ENCODE measurements around the gene PTPA.
A peak's percentile ranks its signal among the peaks of the same experiment; 100 is the strongest.

Gene PTPA

DNA sequence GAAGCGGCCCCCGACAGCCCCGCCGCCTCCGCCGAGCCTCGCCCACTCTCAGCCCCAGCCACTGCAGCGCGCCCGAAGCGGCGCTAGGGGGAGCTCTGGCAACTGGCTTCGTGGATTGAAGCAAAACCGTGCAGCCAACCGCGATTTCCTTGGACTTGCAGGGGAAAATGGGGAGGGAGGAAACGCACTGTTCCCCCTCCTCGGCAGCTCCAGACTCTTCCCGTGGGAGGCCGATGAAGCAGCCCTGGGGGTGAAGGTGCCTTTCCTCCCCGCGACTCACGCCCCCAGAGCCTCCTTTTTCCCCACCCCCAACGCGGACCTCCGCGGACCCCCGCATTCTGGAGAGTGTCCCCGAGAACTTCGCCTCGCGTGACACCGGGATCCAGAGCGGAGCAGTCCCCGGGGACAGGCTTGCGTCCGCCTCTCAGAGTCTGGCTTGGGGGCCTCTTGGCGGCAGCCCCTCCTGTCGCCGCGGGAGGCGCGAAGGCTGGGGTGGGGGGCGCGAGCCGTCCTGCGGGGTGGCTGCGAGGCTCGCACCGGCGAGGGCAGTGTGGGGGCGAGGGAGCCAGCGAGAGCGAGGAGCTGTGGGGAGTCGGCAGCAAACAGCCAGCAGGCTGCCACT, 63.0 kb downstream of the PTPA start:
- peak; percentile 84 for DNase-seq (ENCODE audit: low read depth)
- TF ChIP-seq POLR2A (IDR thresholded peaks at IDR 0.05; ENCODE audit: extremely low read depth, insufficient read length) (no peak), MYC (IDR thresholded peaks at IDR 0.05; ENCODE audit: low read depth, low read length) (peak; percentile 45; the same call in 1 of the 2 replicates)
- TF ChIP-seq, protein P1, sequence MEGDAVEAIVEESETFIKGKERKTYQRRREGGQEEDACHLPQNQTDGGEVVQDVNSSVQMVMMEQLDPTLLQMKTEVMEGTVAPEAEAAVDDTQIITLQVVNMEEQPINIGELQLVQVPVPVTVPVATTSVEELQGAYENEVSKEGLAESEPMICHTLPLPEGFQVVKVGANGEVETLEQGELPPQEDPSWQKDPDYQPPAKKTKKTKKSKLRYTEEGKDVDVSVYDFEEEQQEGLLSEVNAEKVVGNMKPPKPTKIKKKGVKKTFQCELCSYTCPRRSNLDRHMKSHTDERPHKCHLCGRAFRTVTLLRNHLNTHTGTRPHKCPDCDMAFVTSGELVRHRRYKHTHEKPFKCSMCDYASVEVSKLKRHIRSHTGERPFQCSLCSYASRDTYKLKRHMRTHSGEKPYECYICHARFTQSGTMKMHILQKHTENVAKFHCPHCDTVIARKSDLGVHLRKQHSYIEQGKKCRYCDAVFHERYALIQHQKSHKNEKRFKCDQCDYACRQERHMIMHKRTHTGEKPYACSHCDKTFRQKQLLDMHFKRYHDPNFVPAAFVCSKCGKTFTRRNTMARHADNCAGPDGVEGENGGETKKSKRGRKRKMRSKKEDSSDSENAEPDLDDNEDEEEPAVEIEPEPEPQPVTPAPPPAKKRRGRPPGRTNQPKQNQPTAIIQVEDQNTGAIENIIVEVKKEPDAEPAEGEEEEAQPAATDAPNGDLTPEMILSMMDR (IDR thresholded peaks at IDR 0.05; ENCODE audit: low read depth, low read length): peak; percentile 93
- TF ChIP-seq, protein P2, sequence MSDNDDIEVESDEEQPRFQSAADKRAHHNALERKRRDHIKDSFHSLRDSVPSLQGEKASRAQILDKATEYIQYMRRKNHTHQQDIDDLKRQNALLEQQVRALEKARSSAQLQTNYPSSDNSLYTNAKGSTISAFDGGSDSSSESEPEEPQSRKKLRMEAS (IDR thresholded peaks at IDR 0.05; ENCODE audit: low read depth, low read length): no peak
- H3K4me3 ChIP-seq (ENCODE audit: low read depth, low read length): peak overlapping the region; percentile 32

DNA sequence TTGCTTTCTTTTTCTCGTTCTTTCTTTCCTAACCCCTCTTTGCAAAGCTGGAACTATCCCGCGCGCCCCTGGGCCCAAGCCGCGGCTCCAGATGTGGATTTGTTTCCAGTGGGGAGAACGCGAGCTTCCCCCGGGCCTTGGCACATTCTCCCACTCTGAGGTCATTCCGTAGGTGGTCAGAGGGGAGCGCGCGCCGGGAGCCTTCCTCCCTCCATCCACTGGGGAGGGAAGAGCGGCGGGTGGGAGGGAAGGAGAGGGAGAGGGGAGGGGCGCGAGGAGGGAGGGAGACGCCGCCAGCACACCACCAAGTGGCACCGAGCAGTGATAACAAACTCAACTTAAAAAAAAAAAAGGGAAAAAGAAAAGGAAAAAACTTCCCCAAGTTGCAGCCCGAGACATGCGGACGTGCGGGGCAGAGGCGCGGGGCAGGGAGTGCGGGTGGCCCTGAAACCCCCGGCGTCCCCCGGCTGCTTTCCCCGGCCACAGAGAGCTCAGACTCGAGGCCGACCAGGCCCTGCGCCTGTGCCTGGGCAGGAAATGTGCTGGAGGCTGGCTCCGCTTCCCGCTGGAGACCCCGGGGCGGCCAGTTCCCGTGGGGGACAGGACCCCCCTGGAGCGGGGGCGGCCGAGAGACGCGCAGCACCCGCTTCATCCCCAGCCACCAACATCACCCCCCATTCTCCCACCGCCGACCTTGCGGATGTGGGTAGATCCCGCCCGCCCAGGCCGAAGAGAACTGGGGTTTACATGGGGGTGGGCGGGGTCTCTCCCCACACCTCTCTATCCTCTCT, 63.7 kb downstream of the PTPA start:
- TF ChIP-seq, protein P2 (IDR thresholded peaks at IDR 0.05; ENCODE audit: low read depth, low read length): no peak
- no peak for TF ChIP-seq POLR2A (IDR thresholded peaks at IDR 0.05; ENCODE audit: extremely low read depth, insufficient read length)
- no peak for TF ChIP-seq MYC (IDR thresholded peaks at IDR 0.05; ENCODE audit: low read depth, low read length)
- TF ChIP-seq, protein P1 (IDR thresholded peaks at IDR 0.05; ENCODE audit: low read depth, low read length): peak; percentile 5
- DNase-seq (ENCODE audit: low read depth): peak; percentile 53
- H3K4me3 ChIP-seq (ENCODE audit: low read depth, low read length): peak overlapping the region; percentile 32

DNA sequence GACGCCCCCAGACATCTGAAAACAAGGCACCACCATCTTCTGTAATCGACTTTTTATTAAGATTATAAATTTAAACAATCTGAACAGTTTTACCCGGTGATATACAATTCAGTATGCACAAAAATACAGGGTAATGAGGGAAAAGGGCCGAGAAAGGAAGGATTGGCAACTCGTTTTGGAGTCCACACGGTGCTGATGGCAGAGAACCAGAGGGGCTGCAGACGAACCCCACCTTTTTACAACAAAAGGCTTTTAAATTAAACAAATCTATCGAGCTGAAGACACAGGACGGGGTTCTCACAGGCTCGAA, 64.3 kb downstream of the PTPA start:
- peak overlapping the region; percentile 53 for H3K4me3 ChIP-seq (ENCODE audit: low read depth, low read length)
- no peak for DNase-seq (ENCODE audit: low read depth)
- TF ChIP-seq, protein P1 (IDR thresholded peaks at IDR 0.05; ENCODE audit: low read depth, low read length): no peak
- TF ChIP-seq MYC (IDR thresholded peaks at IDR 0.05; ENCODE audit: low read depth, low read length) (no peak), POLR2A (IDR thresholded peaks at IDR 0.05; ENCODE audit: extremely low read depth, insufficient read length) (no peak)
- TF ChIP-seq, protein P2 (IDR thresholded peaks at IDR 0.05; ENCODE audit: low read depth, low read length): no peak

DNA sequence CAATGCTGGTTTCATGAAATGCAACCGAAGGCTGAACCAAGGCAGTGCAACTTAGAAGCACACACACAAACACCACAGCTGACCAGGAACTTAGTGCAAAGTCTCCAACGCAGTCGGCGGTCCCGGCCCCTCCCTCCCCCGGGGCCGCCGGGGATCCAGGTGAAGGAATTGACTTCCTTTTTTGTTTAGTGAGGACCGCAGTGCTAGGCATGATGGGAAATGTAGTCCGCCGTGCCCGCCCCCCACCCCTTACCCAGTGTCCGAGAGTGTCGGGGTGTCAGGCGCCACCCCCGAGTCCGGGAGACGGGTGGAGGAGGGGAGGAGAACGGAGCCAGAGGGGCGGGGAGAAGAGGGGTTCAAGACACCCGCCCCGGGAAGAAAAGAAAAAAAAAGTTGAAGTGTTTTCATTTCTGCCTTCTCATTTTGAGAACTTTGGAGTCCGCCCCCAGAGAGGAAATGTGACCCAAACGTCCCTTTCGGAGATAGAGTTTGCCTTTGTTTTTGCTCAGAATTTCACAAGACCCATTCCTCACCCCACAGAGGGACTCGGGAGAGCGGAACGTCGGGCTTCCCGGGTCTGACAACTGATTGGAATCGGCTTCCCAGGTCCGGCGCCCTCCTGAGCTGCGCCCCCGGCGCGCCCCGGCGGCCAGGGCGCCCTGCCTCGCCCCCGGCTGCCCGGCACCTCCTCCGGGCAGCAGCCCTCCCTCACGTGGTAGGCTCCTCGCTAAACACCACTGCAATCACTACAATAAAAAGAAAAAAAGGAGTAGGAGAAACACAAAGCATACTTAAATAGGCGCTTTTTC, 64.8 kb downstream of the PTPA start:
- H3K4me3 ChIP-seq (ENCODE audit: low read depth, low read length): peak overlapping the region; percentile 53
- peak; percentile 33 for TF ChIP-seq MYC (IDR thresholded peaks at IDR 0.05; ENCODE audit: low read depth, low read length)
- no peak for TF ChIP-seq POLR2A (IDR thresholded peaks at IDR 0.05; ENCODE audit: extremely low read depth, insufficient read length)
- TF ChIP-seq, protein P2 (IDR thresholded peaks at IDR 0.05; ENCODE audit: low read depth, low read length): peak; percentile 59
- TF ChIP-seq, protein P1 (IDR thresholded peaks at IDR 0.05; ENCODE audit: low read depth, low read length): no peak
- peak; percentile 84 for DNase-seq (ENCODE audit: low read depth)

DNA sequence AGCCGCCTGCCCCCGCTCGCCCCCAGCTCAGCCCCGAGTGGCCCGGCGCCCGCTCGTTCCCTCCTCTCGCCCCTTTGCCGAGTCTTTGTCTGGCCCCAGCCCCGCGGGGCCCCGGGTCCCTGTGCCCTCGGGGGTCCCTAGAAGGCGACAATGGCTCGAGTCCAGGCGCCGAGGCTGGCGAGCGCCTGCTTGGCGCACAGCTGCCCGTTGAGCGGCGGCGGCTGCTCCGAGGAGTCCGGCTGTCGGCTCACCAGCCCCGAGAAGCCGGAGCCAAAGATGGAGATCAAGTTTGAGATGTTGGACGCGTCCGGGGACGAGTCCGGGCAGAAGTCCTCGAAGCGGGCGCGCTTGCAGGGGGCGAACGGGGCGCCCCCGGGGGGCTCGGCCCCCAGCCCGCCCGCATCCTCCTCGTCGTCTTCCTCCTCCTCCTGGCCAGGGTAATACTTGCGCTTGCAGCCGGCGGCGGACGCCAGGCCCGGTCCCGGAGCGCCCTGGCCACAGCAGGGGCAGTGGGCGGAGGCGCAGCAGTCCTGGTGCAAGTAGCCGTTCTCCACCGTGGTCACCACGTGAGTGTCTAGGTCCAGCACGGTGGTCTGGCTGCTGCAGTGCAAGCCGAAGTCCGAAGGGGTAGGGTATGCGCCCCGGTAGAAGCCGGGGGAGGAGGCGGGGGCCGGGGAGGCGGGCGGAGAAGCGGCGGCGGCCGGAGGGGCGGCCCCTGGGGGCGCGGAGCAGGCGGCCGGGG, 65.7 kb downstream of the PTPA start:
- H3K4me3 ChIP-seq (ENCODE audit: low read depth, low read length): peak overlapping the region; percentile 17
- DNase-seq (ENCODE audit: low read depth): peak; percentile 49
- TF ChIP-seq, protein P2 (IDR thresholded peaks at IDR 0.05; ENCODE audit: low read depth, low read length): no peak
- TF ChIP-seq MYC (IDR thresholded peaks at IDR 0.05; ENCODE audit: low read depth, low read length) (no peak), POLR2A (IDR thresholded peaks at IDR 0.05; ENCODE audit: extremely low read depth, insufficient read length) (no peak)
- TF ChIP-seq, protein P1 (IDR thresholded peaks at IDR 0.05; ENCODE audit: low read depth, low read length): no peak
